ENCODE data around the gene PTPRR. TPM values are rescaled to one million over a fixed set of nuclear protein-coding genes. Genes with fewer than 3 reads are reported as not detected.

The PTPRR gene
- total RNA-seq, 2 donors from 2014 or later = 21.8 to 43.8 TPM

GRCh38 chr12:70626180-70626579 lies 294.4 kb downstream of the PTPRR start:
- Histone ChIP-seq H3K27ac (no peak overlapping the region), H3K36me3 (no peaks in the 10 kb centered on the region), H3K27me3 (no peaks in the 10 kb centered on the region), H3K9ac (ENCODE audit: low read depth in 2 of 2, low read length in 2 of 2) (no peak overlapping the region), H3K4me3 (no peak overlapping the region), H3K9me3 (no peaks in the 10 kb centered on the region), H3K4me1 (no peaks in the 10 kb centered on the region)
- TF ChIP-seq, protein P1, sequence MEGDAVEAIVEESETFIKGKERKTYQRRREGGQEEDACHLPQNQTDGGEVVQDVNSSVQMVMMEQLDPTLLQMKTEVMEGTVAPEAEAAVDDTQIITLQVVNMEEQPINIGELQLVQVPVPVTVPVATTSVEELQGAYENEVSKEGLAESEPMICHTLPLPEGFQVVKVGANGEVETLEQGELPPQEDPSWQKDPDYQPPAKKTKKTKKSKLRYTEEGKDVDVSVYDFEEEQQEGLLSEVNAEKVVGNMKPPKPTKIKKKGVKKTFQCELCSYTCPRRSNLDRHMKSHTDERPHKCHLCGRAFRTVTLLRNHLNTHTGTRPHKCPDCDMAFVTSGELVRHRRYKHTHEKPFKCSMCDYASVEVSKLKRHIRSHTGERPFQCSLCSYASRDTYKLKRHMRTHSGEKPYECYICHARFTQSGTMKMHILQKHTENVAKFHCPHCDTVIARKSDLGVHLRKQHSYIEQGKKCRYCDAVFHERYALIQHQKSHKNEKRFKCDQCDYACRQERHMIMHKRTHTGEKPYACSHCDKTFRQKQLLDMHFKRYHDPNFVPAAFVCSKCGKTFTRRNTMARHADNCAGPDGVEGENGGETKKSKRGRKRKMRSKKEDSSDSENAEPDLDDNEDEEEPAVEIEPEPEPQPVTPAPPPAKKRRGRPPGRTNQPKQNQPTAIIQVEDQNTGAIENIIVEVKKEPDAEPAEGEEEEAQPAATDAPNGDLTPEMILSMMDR (IDR thresholded peaks at IDR 0.05) = no peak
- intact Hi-C loops (cut with DNase I) = no loop called here
- DNase-seq = no peak

- intact Hi-C loops (cut with DNase I) = no loop called here
- no peaks in the 10 kb centered on the region for H3K27me3 ChIP-seq
These were observed 300.9 kb downstream of the PTPRR start for GRCh38 chr12:70619471-70620152.

DNA sequence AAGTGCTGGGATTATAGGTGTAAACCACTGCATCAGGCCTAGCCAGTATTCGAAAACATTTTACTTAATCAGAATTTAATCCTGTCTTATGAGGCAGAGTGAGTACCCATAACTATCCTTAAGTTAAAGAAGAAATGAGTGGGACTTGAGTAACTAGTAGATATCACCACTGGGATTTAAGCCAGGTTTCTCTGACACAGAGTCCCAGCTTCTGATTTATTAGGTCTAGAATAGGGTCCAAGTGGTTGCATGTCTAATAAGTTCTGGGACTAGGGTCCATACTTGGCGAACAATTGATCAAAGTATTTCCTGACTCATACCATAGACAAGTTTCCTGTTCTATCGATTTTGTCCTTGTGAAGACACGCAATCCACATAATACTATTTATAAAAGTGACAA lies 302.2 kb downstream of the PTPRR start:
- DNase-seq = no peak
- intact Hi-C loops (cut with DNase I) = no loop called here

More at GRCh38 chr12:70619471-70620152, 300.9 kb downstream of the PTPRR start:
- Histone ChIP-seq H3K27ac (no peak overlapping the region), H3K36me3 (no peaks in the 10 kb centered on the region), H3K4me1 (no peaks in the 10 kb centered on the region), H3K9me3 (no peaks in the 10 kb centered on the region), H3K9ac (ENCODE audit: low read depth in 2 of 2, low read length in 2 of 2) (no peak overlapping the region), H3K4me3 (no peak overlapping the region)
- TF ChIP-seq, protein P1 (IDR thresholded peaks at IDR 0.05) = no peak
- DNase-seq = no peak

DNA sequence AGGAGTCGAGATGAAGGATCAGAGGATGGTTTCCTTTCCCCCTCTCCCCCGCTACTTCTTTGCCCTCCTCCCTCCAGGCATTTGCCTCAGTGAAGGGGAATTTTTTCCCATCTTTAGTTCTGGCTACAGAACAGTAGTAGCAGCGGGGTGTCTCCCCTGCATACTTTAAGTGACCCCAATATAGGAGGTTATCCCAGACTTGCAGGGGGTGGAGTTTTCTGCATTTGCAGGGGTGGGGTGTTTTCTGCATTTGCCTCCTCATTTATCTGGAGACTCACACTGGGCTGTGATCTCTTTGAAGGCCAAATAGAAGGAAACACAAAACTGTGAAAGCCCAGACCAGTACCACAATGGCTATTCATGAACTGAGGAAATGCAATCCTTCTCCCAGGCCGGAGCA lies 303.1 kb downstream of the PTPRR start:
- H3K4me1 ChIP-seq = no peaks in the 10 kb centered on the region
- no peak overlapping the region for H3K9ac ChIP-seq (ENCODE audit: low read depth in 2 of 2, low read length in 2 of 2)
- no peak overlapping the region for H3K4me3 ChIP-seq
- no peaks in the 10 kb centered on the region for H3K27me3 ChIP-seq
- H3K36me3 ChIP-seq = no peaks in the 10 kb centered on the region
- H3K9me3 ChIP-seq = no peaks in the 10 kb centered on the region
- DNase-seq = no peak
- H3K27ac ChIP-seq = no peak overlapping the region
- TF ChIP-seq, protein P1 (IDR thresholded peaks at IDR 0.05) = no peak
- intact Hi-C loops (cut with DNase I) = no loop called here

More for the DNA sequence above, 302.2 kb downstream of the PTPRR start:
- Histone ChIP-seq H3K27me3 (no peaks in the 10 kb centered on the region), H3K4me3 (no peak overlapping the region), H3K27ac (no peak overlapping the region), H3K9me3 (no peaks in the 10 kb centered on the region), H3K9ac (ENCODE audit: low read depth in 2 of 2, low read length in 2 of 2) (no peak overlapping the region), H3K36me3 (no peaks in the 10 kb centered on the region), H3K4me1 (no peaks in the 10 kb centered on the region)
- TF ChIP-seq, protein P1 (IDR thresholded peaks at IDR 0.05) = no peak

DNA sequence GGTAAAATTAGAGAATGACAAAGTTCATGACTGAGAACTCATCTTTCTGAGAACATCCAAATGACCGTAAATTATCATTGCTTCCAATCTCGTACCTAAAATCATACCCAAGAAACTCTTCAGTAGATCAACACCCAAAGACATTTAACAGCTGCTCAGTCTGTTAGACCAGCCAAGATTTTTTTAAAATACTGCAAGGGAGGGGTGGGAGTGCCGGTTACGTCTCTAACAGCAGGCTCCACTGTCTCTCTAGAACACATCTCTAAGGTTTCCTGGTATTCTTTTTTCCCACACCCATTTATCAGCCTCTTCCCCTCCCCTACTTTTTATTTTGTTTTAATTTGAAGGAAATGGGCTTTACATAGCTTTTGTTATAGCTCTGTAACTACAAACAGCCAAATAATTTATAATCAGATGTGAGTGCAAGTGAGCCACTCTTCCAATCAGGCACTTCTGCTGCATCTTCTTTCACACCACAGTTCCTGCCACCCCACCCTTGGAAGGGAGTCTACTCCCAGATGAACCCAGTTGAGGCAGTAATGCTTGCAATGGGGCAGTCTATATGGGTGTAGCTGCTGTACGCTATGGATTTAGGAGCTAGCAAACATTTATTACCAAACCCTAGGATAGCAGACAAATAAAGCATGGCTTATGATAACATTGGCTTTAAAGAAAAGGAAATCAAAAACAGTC lies 305.2 kb downstream of the PTPRR start:
- Histone ChIP-seq H3K4me3 (no peak overlapping the region), H3K9ac (ENCODE audit: low read depth in 2 of 2, low read length in 2 of 2) (no peak overlapping the region), H3K27me3 (no peaks in the 10 kb centered on the region), H3K9me3 (no peaks in the 10 kb centered on the region), H3K36me3 (no peaks in the 10 kb centered on the region), H3K4me1 (no peaks in the 10 kb centered on the region), H3K27ac (no peak overlapping the region)
- intact Hi-C loops (cut with DNase I) = no loop called here
- DNase-seq = no peak
- TF ChIP-seq, protein P1 (IDR thresholded peaks at IDR 0.05) = no peak

Data from colonic mucosa (tissue), 4 donors.